SKM-1 (cell line): ENCODE results near the gene SLC5A3.

Experiments
- DNase-seq: peaks from one replicate; lab custom pipeline; 2025; ENCODE audit not compliant: unreplicated experiment; lab: John Stamatoyannopoulos, UW

SLC5A3 gene

DNA sequence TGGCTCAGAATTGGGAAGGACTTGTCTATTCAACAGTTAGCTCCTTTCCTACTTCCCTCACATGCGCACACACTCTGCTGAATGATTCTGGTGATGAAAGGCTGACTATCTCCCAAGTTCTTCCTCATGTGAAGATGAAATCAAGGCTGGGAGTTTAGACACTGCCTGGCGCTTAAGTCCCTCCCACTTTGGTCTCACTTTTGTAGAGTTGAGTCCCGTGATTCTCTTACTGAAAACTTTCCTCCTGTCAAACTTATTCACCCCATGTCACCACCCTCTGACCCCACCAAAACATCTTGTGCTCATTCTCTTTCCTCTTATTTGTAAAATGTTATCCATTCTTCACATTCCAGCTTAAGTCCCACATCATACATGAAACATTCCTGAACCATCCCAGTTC, 8.4 kb upstream of the SLC5A3 start:
- no peak for DNase-seq

DNA sequence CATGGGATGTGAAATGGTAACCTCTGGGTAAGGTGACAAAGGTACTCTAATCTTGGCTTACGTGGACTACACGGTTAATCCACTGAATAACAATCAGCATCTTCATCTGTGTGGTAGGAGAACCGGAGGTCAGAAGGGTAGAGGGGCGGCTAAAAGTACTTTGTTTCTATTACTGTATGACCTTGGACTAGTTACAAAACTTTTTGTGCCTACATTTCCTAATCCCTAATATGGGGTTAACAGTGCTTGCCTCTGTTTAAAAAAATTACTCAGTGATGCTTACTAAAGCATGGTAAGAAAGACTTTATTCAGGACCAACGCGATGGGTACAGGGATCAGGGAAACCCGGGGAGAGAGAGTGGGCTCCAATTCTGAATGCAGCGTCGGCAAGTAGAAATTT, 1.7 kb upstream of the SLC5A3 start:
- DNase-seq: no peak

DNA sequence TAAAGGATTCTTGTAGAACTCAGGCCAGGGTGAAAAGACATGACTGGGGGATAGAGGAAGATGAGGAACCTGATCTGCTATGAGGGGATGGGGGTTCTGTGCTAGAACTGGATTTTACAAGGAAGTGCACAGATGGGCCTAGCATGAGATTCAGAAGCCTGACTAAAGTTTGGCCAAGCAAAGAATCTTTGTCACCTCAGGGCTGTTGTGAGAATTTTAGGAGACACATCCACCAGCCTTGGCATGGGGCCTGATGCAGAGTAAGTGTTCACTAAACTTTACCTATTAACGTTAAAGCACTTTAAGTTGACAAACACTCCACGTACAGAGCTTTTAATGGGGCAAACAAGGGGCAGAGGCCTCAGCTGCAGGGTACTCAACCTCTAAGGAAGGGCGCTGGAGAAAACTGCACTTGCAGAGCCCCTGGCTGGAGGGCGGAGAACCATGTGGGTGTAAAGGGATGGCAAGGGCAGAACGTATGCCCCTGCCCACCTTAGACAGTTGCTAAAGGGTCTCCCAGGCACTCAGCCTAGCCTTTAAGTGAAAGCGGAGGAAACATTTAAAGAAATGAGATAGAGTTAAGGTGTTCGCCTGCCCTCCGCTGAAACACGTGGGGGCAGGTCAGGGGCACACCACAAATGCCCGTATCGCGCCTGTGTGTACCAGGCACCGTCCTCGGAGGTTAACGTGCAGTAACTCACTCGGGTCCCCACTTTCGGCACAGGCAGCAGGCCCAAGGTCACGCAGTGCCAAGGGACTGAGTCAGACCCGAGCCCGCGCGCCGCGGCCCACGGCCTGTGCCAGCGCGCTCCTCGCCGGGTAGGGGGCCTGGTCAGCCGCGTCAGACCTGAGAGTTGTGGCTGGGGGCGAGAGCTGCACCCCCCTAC, 990 bp upstream of the SLC5A3 start:
- DNase-seq: no peak

DNA sequence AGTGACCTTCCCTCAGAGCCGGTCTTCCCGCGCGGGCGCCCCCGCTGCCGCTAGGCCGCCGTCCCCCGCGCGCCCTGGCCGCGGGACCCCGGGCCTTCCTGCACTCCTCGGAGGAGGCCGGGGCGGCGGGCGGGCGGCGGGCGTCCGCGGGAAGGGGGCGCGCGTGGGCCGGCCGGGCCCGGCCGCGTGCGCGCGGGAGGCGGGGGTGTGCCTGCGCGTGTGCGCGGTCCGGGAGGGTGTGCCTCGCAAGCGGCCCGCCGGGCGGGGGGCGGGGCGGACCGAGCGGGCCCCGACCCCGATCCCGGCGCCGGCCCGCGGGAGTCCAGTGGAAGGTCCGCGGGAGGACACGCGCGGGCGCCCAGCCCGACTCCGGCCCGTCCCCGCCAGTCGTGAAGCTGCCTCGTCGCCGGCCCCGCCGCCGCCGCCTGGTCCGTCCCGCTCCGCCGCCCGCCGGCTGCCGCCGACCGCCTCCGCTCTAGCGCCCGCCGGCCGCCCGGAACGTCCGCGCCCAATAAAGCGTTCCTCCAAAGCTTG, 438 bp downstream of the SLC5A3 start:
- no peak for DNase-seq

DNA sequence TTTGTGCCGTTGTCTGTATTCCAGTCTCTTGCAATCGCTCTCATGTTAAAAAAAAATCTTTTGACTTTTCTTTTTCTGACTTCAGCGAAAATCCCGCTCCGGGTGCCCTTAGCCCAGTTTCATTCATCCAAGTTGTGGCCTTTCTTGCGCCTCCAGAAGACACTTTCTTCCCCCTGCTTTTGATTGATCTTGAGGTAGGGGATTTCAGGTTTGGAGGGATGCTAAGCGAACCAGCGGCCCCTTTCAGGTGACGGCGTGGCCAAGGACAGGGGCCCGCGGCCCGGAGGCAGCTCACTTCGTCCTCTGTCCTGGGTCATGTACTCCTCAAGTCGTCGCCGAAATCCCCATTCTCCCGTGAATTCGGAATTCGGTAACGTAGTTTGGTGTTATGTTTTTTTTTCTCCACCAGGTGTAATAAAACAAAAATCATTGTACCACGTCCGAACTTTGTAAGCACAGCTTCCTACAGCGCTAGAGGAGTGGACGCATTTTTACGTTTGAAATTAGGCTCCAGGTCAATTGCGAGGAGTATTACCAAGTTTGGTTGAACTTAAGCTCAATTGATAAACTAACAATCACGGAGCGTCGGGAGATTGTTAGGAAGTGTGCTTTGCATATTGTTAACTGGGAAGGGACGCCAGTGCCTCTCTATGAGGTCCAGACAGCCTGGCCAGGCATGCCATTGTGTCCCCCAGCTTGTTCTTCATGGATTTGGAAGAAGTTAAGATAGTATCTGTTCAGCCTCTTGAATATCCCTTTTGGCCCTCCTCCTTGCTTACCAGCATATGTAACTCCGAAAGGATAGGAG, 1.1 kb downstream of the SLC5A3 start:
- no peak for DNase-seq

DNA sequence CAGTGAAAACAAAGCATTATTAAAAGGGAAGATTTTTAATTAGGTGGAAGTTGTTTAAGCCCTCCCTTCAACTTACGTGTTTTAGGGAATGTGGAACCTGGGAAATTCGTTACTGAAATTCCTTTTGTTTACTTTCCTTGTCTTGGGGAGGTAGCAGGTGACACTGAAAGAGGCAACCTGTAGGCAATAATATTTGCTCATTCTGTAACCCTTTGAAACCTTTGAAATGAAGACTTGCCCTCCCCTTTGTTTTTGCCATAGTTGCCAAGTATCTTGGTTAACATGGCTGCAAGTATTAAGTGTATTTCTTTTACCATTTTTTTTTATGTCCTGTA, 1.7 kb downstream of the SLC5A3 start:
- no peak for DNase-seq

DNA sequence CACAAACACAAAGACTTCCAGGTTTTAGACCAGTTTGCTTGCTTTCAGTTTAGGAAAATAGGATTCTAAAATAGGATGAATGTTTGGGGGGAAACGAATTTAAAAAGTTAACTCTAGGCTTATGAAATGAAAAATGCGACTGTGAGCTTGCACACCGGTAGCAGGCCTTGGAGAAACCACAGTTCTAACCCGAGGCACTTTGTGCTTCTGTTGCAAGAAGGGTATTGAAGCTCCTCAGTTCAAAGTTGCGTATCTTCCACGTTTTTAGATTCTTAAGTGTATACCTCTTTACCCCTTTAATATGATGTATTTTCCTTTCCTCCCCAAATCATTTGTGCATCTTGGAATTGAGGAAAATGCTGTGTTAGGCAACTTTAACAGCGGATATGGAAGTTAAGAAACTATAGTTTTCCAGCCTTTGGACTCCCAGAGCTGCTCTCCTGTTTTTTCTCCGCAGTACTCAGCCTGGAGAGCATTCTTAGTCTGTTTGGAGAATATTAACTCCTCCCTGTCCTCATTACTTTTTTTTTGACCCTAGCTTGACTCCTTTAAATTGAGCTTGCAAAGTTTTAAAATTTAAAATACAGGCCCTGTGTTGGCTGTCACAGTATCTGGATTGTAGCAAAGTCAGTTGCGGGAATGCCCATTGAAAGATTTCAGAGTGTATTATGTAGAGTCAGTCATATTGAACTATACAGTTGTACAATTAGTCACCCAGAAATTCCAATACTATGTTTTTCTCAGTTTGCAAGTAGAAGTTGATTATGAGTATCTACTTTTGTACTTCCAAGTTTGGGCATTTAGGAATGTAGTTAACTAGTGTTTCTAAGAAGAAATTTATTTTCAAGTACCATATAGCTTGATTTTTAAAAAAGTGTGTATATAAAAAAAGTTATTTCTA, 2.6 kb downstream of the SLC5A3 start:
- DNase-seq: no peak

DNA sequence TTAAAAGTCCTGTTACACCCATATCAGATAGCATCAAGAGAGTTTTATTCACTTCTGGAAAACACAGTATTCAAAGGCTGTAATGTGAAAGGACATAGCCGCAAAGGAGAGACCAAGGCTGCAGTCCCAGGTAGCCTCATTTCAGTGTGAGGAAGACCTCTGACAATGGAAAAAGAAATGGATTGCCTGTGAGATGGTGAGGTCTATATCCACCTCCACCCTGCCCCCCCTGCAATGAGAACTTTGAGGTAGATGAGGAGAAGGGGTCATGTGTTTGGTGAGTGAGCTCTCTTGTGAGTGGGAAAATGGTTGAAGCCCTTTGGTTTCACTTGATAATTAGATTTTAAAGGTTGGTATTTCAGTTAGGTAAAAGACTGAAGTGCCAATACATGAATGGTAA, 3.5 kb downstream of the SLC5A3 start:
- no peak for DNase-seq

DNA sequence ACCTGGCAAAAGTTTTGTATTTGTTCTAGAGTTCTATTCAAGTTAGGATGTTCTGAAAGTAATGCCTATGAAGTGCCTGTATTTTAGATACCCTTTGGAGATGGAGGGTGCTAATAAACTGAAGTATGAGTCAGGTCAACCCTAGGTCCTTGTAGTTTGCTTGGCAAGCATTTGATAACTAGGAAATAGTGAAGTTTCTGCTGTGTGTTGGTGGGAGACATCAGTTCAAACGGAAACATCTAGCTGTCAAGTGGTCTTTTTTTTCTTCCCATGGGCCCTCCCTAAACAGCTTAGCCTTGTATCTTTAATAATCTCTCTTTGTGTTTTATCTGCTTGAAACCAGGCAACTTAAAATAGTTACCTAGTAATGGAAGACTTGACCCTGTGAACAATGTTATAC, 4.5 kb downstream of the SLC5A3 start:
- DNase-seq: no peak

DNA sequence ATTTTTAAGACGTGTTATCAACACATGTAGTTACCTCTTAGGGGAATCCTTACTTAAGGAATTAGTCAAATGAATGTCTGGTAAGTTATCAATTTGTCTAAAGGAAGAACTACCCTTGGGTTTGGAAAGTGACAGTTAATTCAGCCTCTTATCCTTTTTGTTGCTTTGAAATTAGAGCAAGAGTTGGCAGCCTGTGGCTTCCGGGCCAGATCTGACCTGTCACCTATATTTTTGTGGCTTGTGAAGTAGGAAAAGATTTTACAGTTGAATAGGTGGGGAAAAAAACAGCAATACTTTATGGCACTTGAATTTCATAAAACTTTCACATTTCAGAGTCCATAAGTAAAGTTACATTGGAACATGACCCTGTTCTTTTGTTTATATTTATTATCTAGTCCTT, 5.5 kb downstream of the SLC5A3 start:
- no peak for DNase-seq

DNA sequence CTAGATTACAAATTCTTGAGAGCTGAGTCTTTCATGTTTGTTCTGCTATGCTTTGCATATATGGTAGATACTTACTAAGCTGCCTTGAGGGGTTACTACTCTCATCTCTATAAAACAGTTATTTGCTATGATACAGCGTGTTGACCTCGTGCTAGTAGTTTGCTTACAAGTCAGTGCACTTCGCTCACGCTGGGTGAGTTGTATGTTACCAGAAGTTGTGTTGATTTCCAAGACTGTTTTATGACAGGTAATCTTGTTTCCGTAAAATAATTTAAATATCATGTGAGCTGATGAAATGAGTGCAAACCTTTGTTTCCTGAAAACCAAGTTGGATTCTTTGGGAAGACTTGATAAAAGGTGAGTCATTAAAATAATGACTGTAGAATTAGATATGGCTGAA, 7.3 kb downstream of the SLC5A3 start:
- DNase-seq: no peak

DNA sequence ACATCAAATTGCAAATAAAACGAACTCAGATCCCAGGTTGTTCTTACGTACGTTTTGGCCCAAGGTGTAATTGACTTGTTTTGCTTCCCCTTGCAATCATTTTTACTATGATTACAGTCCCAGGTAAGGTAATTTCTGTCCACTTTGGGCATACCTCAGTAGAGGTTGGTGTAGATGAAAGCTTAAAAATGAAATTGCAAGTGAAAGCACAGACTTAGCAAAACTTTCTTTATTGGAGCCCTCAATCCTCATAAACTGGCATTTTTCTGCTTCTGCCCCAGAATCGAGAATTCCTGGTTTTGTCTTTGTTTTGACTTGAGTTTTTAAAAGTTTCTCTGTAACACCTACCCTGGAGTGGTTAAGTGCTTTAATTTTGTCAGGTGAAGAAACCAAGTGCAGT, 9.4 kb downstream of the SLC5A3 start:
- no peak for DNase-seq

DNA sequence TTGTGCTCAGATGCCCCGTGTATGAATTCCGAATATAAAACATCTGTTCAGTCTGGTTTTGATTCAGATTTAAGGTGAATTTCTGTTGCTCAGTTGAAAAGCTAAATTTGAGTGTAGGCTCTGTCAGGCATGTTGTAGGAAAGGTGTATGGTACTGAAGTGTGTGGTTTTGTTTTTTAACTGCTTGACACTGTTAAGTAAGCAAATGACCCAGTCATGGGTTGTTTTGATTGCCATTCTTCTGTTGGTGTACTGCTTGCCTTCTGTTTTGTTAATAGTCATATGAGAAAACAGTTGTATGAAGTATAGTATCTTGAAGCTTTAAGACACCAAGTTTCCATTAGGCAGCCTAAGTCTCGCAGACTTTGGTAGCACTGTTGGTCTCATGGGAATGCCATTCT, 10.0 kb downstream of the SLC5A3 start:
- DNase-seq: no peak

DNA sequence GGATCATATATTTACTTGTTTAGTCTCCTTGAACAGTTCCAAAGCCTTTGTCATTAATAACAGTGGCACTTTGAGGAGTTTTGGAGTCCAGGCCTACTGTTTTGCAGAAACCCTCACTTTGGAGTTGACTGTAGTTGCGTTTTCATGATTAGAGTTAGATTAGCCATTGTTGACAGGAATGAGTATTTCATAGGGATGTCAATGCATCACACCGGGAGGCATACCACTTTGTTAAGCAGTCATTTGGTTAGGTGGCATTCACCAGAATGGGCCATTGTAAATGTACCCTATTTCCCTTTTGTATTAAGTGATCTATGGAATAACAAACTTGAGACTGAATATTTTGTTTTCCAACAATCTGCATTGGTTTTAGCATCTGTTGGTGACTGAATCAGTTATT, 11.8 kb downstream of the SLC5A3 start:
- no peak for DNase-seq

DNA sequence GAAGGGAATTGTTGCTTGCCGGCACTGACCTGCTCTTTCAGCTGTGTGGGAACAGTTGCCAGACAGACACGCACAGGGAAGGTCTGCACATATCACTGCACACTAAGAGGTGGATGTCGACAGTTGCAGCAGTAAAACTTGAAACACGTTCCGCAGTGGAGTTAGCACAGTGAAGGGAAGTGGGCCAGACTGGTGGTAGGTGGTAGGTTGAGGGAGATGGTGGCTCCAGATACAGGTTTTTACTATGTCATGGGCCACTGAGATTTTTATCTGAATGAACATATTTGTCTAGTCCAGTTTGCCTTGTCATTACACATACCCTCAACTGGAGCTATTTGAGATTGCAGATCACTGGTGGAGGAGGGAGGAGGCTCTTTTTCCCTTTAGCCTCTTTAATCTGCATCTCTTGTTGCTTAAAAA, 13.5 kb downstream of the SLC5A3 start:
- DNase-seq: no peak

DNA sequence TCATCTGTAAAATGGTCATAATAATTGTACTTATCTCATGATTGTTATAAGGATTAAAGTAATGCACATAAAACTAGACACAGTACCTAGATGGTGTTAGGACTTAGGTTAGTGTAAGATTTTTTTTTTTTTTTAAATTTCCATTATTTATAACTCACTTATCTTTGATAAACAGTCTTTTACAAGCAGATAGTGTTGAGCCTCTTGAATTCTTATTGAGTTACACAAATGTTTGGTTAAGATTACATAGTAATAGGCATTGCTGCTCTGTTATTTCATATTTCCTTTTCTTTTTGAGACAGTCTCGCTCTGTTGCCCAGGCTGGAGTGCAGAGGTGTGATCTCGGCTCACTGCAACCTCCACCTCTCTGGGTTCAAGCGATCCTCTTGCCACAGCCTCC, 15.4 kb downstream of the SLC5A3 start:
- no peak for DNase-seq

DNA sequence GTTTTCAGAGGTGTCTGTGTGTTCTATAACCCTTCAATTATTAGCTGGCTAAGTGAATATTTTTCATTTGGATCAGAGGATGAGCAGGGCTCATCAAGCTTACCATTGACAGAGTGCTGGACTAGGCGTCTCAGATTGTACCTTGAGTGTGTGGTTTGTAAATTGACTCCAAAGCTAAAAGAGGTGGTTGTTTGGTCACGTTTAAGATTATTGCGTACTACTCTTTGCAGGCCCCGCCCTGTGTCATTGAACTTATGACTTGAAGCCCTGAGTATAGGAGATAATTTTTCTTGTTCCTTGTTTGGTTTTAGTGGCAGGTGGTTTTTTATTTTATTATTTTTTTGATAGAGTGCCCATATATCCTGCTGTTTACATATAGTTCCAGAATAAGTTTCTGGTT, 17.7 kb downstream of the SLC5A3 start:
- no peak for DNase-seq

DNA sequence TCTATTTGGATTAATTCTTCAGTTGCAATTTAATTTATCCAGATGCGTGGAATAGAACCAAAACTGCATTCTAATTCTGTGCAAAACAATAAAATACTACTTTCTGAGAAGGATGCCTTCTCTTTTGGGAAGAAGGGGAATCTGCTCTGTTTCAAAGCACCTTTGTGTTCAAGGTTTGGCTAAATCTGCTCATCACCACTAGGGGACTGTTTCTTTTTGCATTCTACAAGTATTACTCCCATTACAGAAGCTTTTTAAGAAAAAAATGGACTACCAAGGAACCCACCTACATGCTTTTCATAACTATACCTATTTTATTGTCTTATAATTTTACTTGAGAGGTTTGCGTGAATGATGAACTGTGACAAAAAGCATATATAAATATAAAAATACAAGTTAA, 18.2 kb downstream of the SLC5A3 start:
- DNase-seq: no peak

DNA sequence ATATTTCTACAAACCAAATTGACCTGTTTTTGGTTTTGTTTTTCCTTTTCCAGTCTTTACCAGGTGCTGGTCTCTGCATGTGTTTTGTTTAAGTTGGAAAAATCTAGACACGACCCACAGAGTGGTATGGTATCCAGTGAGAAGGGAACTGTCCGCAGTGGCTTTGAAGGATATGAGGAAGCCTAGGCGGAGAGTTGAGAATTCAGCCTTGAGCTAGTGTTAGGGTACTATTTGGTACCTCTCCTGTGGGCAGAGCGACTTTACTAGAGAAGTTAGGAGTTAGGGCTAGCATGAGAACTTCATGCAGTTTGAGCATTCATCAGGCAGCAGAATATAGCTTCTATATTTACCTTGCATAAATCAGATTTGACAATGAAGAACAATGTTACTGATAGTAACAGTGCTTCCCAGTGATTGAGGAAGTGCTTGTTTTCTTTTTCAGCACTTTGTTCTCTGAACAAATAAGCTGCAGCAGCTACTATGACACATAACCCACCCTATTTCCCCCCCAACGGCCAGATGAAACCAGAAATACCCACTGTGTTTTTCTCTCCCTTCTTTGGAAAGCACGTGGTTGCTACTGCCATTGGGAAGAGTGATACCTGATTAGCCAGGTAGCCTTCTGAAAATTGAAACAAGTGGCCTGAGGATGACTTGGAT, 19.0 kb downstream of the SLC5A3 start:
- DNase-seq: no peak

DNA sequence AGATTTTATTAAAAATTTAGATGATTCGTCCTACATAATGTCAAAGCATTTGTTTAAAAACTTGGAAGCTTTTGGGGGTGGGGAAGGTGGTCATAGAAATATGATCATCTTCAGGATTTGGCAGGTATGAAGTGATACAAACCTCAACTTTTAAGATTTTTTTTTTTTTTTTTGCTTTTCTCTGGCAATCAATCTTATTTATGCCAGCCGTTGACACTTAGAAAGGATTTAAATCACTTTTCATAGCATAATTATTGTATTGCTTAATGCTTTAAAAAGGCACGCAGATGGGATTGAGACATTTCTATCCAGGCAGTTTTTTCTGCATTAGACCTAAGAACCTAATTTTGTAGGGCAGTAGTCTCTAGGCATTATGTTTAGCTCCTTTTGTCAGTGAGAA, 19.7 kb downstream of the SLC5A3 start:
- DNase-seq: no peak

DNA sequence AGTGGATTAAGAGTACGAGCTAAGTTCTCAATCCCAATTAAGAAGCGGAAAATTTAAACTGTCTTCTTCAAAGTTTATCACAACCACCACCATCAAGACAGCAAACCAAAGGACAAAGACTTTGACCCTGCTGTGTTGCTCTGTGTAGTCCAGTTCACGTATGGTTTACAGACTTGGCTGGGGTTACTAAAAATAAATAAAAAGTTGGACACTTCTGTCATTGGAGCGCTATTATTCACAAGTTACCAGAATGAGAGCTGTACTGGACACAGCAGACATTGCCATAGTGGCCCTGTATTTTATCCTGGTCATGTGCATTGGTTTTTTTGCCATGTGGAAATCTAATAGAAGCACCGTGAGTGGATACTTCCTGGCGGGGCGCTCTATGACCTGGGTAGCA, 21.6 kb downstream of the SLC5A3 start:
- DNase-seq: no peak
